ENCODE data around the gene RASAL2.

Gene RASAL2

DNA sequence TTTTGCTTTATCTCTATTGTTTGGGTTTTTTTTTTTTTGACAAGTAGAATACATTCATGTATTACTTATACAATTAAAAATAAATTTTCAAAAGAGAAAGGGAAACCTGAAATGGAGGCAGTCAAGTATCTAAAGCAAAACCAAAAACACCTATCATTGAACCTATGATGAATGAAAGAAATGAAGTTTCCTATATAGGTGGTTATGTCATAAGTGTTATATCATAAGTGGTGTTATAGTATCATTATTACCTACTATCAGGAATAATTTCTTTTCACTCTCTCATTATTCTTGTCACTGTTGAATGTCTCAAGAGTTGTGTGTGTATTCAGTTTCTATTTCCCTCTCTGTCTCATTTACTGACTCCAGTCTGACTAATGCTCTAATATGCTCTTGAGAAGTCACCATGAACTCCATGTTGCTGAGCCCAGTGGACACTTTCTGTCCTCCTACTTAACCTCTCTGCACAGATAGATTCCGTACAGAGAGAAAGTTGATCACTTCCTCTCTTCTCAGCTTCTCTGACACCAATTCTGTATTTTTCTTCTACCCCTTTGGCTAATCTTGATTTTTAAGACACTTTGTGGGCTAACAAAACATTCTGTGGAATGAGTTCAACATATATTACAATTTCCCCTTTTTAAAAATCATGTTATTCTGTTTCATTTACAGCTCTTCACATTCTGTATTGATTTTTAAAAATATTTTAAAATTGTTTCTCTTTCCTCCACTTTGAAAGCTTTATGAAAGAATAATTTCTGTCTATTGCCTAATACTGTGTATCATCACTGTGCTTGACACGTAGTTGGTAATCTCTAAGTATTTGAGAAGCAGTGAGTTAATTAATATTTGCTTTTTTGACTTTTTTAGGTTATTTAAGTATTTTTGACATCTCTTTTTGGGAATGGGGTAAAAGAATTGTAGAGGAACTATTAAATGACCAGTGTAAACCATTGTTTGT is 50.1 kb downstream of the RASAL2 start:
- Histone ChIP-seq H3K79me2 (ENCODE audit: insufficient read depth, low read length) (no peaks in the 10 kb centered on the region), H3K4me3 (ENCODE audit: low read length, poor library complexity, severe bottlenecking) (no peak overlapping the region), H3K36me3 (ENCODE audit: insufficient read depth, low read length) (no peaks in the 10 kb centered on the region), H4K20me1 (ENCODE audit: insufficient read depth, low read length, poor library complexity, severe bottlenecking) (no peaks in the 10 kb centered on the region), H3K9me2 (replicated peaks; ENCODE audit: low read depth, low read length) (no peaks in the 10 kb centered on the region), H3K9me3 (ENCODE audit: insufficient read depth, low read depth, low read length) (no peaks in the 10 kb centered on the region), H2AFZ (ENCODE audit: low read length) (no peak overlapping the region), H3K27me3 (ENCODE audit: insufficient read depth, low read length, poor library complexity, severe bottlenecking) (no peaks in the 10 kb centered on the region), H3K4me1 (ENCODE audit: insufficient read depth, low read length, poor library complexity, severe bottlenecking) (no peaks in the 10 kb centered on the region), H3K9ac (ENCODE audit: low read depth, low read length, poor library complexity, severe bottlenecking) (no peak overlapping the region), H3K4me2 (ENCODE audit: low read depth, low read length, poor library complexity, severe bottlenecking) (no peak overlapping the region), H3F3A (ENCODE audit: low read depth) (no peaks in the 10 kb centered on the region)
- TF ChIP-seq, protein P1, sequence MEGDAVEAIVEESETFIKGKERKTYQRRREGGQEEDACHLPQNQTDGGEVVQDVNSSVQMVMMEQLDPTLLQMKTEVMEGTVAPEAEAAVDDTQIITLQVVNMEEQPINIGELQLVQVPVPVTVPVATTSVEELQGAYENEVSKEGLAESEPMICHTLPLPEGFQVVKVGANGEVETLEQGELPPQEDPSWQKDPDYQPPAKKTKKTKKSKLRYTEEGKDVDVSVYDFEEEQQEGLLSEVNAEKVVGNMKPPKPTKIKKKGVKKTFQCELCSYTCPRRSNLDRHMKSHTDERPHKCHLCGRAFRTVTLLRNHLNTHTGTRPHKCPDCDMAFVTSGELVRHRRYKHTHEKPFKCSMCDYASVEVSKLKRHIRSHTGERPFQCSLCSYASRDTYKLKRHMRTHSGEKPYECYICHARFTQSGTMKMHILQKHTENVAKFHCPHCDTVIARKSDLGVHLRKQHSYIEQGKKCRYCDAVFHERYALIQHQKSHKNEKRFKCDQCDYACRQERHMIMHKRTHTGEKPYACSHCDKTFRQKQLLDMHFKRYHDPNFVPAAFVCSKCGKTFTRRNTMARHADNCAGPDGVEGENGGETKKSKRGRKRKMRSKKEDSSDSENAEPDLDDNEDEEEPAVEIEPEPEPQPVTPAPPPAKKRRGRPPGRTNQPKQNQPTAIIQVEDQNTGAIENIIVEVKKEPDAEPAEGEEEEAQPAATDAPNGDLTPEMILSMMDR (conservative IDR thresholded peaks at IDR 0.05; ENCODE audit: low read length), result no peak
- TF ChIP-seq EZH2phosphoT487 (IDR thresholded peaks at IDR 0.05; ENCODE audit: borderline replicate concordance), result no peak

DNA sequence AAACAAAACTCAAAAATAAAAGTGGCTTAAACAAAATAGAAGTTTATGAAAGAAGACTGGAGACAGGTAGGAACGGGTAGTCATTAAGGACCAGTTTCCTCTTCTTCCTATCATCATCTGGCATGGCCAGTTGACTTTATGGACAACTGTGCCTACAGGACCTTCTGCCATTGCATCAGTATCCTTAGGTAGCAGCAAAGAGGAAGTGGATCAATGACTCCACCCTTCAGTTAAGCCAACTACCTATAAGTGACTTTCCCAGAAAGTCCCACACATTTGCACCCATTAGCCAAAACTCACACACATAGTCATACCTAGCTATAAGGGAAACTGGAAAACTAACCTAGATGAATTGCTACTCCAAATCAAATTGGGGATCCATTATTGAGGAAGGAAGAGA is 51.7 kb downstream of the RASAL2 start:
- Histone ChIP-seq H3K79me2 (ENCODE audit: insufficient read depth, low read length) (no peaks in the 10 kb centered on the region), H2AFZ (ENCODE audit: low read length) (no peak overlapping the region), H3K4me3 (ENCODE audit: low read length, poor library complexity, severe bottlenecking) (no peak overlapping the region), H3K9me3 (ENCODE audit: insufficient read depth, low read depth, low read length) (no peaks in the 10 kb centered on the region), H3K4me1 (ENCODE audit: insufficient read depth, low read length, poor library complexity, severe bottlenecking) (no peaks in the 10 kb centered on the region), H3K4me2 (ENCODE audit: low read depth, low read length, poor library complexity, severe bottlenecking) (no peak overlapping the region), H3K9me2 (replicated peaks; ENCODE audit: low read depth, low read length) (no peaks in the 10 kb centered on the region), H3F3A (ENCODE audit: low read depth) (no peaks in the 10 kb centered on the region), H3K36me3 (ENCODE audit: insufficient read depth, low read length) (no peaks in the 10 kb centered on the region), H3K9ac (ENCODE audit: low read depth, low read length, poor library complexity, severe bottlenecking) (no peak overlapping the region), H3K27me3 (ENCODE audit: insufficient read depth, low read length, poor library complexity, severe bottlenecking) (no peaks in the 10 kb centered on the region), H4K20me1 (ENCODE audit: insufficient read depth, low read length, poor library complexity, severe bottlenecking) (no peaks in the 10 kb centered on the region)
- TF ChIP-seq, protein P1 (conservative IDR thresholded peaks at IDR 0.05; ENCODE audit: low read length), result no peak
- TF ChIP-seq EZH2phosphoT487 (IDR thresholded peaks at IDR 0.05; ENCODE audit: borderline replicate concordance), result no peak

DNA sequence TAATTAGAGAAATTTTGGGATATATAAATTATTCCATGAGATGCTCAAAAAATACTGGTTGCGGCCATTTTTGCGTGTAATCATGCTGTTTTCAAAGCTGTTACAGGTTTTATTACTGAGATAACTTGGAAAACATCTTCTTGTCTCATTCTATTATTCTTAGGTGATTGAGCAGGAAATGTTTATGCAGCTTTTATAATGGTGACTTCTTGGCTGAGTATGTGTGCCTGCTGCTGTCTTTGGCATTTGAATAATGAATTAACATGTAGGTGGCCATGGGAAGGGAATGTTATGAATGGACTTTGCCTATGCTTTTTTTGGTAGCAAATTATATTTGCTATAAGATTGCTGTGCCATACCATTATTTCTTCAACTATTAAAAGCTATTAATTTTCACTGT is 52.5 kb downstream of the RASAL2 start:
- Histone ChIP-seq H3F3A (ENCODE audit: low read depth) (no peaks in the 10 kb centered on the region), H2AFZ (ENCODE audit: low read length) (no peak overlapping the region), H3K27me3 (ENCODE audit: insufficient read depth, low read length, poor library complexity, severe bottlenecking) (no peaks in the 10 kb centered on the region)

More for the DNA sequence above, 52.5 kb downstream of the RASAL2 start:
- Histone ChIP-seq H3K9me3 (ENCODE audit: insufficient read depth, low read depth, low read length) (no peaks in the 10 kb centered on the region), H3K4me1 (ENCODE audit: insufficient read depth, low read length, poor library complexity, severe bottlenecking) (no peaks in the 10 kb centered on the region), H3K4me3 (ENCODE audit: low read length, poor library complexity, severe bottlenecking) (no peak overlapping the region), H3K4me2 (ENCODE audit: low read depth, low read length, poor library complexity, severe bottlenecking) (no peak overlapping the region), H3K79me2 (ENCODE audit: insufficient read depth, low read length) (no peaks in the 10 kb centered on the region), H3K9me2 (replicated peaks; ENCODE audit: low read depth, low read length) (no peaks in the 10 kb centered on the region), H3K9ac (ENCODE audit: low read depth, low read length, poor library complexity, severe bottlenecking) (no peak overlapping the region), H3K36me3 (ENCODE audit: insufficient read depth, low read length) (no peaks in the 10 kb centered on the region), H4K20me1 (ENCODE audit: insufficient read depth, low read length, poor library complexity, severe bottlenecking) (no peaks in the 10 kb centered on the region)
- TF ChIP-seq, protein P1 (conservative IDR thresholded peaks at IDR 0.05; ENCODE audit: low read length), result no peak
- TF ChIP-seq EZH2phosphoT487 (IDR thresholded peaks at IDR 0.05; ENCODE audit: borderline replicate concordance), result no peak

Data from Loucy (cell line).